ENCODE data around the gene AGGF1. TPM values are rescaled to one million over a fixed set of nuclear protein-coding genes. Genes with fewer than 3 reads are reported as not detected.
"Not testable (repeated sequence)": the region's sequence is repeated elsewhere in the genome, so short reads cannot be mapped to it uniquely, and the experiment has no call there.

AGGF1 gene
- polyA plus RNA-seq, 1 donor: 26.8 TPM

DNA sequence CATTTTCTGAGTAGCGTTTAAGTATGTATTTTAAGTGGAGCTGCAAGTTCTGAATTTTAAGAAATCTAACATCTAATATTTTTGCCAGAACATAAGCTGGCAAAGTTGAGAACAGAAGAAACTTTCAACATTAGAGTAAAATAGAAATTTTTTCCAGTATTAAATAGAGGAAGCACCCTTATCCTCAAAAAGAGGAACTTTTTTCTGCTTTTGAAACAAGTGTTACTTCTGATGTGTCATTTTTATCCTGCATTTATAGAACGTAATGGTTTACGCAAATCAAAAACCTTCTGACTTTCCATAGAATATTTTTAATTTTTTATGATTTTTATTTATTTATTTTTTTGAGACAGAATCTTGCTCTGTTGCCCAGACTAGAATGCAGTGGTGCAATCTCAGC is 35.1 kb downstream of the AGGF1 start:
- Histone ChIP-seq H3K9me3 (ENCODE audit: control insufficient read depth, low read depth, low read length) (no peaks in the 10 kb centered on the region), H3K36me3 (ENCODE audit: control insufficient read depth, insufficient read depth, low read length) (peaks cover 32% of the 10 kb centered on the region), H3K4me1 (ENCODE audit: control insufficient read depth, insufficient read depth, low read length) (peaks cover 12% of the 10 kb centered on the region), H3K27ac (ENCODE audit: low read length) (no peak overlapping the region), H3K27me3 (ENCODE audit: control insufficient read depth, insufficient read depth, low read length) (no peaks in the 10 kb centered on the region), H3K4me3 (ENCODE audit: low read length) (no peak overlapping the region)
- DNase-seq: no peak
- WGBS (ENCODE audit: insufficient coverage, low lambda C conversion rate): 88% methylated on average over 3 of the region's 3 CpGs

GRCh38 chr5:77066184-77066583 is 36.0 kb downstream of the AGGF1 start:
- WGBS (ENCODE audit: insufficient coverage, low lambda C conversion rate): no CpG with 5 or more reads among the region's 1 CpG
- DNase-seq: no peak
- no peaks in the 10 kb centered on the region for H3K27me3 ChIP-seq (ENCODE audit: control insufficient read depth, insufficient read depth, low read length)
- peaks cover 32% of the 10 kb centered on the region for H3K36me3 ChIP-seq (ENCODE audit: control insufficient read depth, insufficient read depth, low read length)
- H3K4me1 ChIP-seq (ENCODE audit: control insufficient read depth, insufficient read depth, low read length): peaks cover 12% of the 10 kb centered on the region
- no peak overlapping the region for H3K4me3 ChIP-seq (ENCODE audit: low read length)
- H3K9me3 ChIP-seq (ENCODE audit: control insufficient read depth, low read depth, low read length): no peaks in the 10 kb centered on the region
- no peak overlapping the region for H3K27ac ChIP-seq (ENCODE audit: low read length)

DNA sequence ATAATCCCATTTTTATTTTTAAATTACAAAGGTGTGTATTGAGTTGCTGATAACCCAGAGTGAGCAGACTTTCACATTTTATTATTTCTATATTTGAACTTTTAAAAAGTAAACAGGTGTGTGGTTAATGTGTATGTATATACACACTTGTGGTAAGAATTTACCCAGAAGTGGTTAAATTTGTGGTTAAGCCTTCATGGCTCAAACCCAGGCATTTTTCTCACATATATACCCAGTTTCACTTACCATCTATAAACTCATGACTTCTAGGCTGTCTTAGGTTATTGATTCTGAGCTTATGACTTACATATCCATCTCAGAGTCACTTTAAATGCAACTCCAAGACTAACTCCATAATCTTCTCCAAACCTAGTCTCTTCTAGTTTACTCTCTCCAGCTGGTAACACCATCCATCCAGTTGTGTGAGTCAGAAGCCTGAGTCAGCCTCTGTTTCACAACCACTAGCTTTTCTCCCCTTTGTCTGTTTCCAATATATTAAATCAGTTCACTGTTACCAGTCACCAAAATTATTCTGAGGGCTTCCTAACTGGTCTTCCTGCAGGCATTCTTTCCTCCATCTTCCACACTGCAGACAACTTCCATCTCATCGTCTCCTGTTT is 36.7 kb downstream of the AGGF1 start:
- no peak for DNase-seq
- Histone ChIP-seq H3K9me3 (ENCODE audit: control insufficient read depth, low read depth, low read length) (no peaks in the 10 kb centered on the region), H3K27ac (ENCODE audit: low read length) (no peak overlapping the region), H3K27me3 (ENCODE audit: control insufficient read depth, insufficient read depth, low read length) (no peaks in the 10 kb centered on the region), H3K36me3 (ENCODE audit: control insufficient read depth, insufficient read depth, low read length) (peaks cover 25% of the 10 kb centered on the region), H3K4me1 (ENCODE audit: control insufficient read depth, insufficient read depth, low read length) (peaks cover 11% of the 10 kb centered on the region), H3K4me3 (ENCODE audit: low read length) (no peak overlapping the region)
- whole genome bisulfite sequencing (ENCODE audit: insufficient coverage, low lambda C conversion rate): 67% methylated on average over 1 of the region's 1 CpG

- H3K36me3 ChIP-seq (ENCODE audit: control insufficient read depth, insufficient read depth, low read length): peaks cover 7% of the 10 kb centered on the region
- H3K9me3 ChIP-seq (ENCODE audit: control insufficient read depth, low read depth, low read length): no peaks in the 10 kb centered on the region
- no peaks in the 10 kb centered on the region for H3K27me3 ChIP-seq (ENCODE audit: control insufficient read depth, insufficient read depth, low read length)
- no peak for DNase-seq
- WGBS (ENCODE audit: insufficient coverage, low lambda C conversion rate): no CpG with 5 or more reads among the region's 2 CpGs
- H3K4me3 ChIP-seq (ENCODE audit: low read length): no peak overlapping the region
- H3K4me1 ChIP-seq (ENCODE audit: control insufficient read depth, insufficient read depth, low read length): no peaks in the 10 kb centered on the region
- H3K27ac ChIP-seq (ENCODE audit: low read length): no peak overlapping the region
Measured at GRCh38 chr5:77073667-77074066, 43.5 kb downstream of the AGGF1 start.

DNA sequence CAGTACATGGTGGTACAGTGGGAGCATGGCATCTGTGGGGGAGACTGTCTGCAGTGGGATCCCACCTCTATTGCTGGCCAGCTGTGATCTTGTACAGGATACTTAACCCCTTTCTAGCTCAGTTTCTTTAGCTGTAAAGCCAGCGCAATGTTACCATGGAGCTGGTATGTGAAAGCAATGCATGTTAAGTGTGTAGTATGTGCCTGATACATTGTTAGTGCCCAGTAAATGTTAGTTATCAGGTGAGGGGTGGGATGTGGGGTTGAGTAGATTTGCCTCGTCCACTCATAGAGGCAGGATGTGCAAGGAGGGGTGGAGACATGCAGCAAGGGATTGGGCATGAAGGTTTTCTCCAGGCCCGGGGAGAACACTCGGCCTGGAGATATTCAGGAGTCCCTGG is 44.5 kb downstream of the AGGF1 start:
- Histone ChIP-seq H3K4me3 (ENCODE audit: low read length) (no peak overlapping the region), H3K9me3 (ENCODE audit: control insufficient read depth, low read depth, low read length) (no peaks in the 10 kb centered on the region), H3K4me1 (ENCODE audit: control insufficient read depth, insufficient read depth, low read length) (no peaks in the 10 kb centered on the region), H3K36me3 (ENCODE audit: control insufficient read depth, insufficient read depth, low read length) (peaks cover 7% of the 10 kb centered on the region), H3K27ac (ENCODE audit: low read length) (no peak overlapping the region), H3K27me3 (ENCODE audit: control insufficient read depth, insufficient read depth, low read length) (no peaks in the 10 kb centered on the region)
- DNase-seq: no peak
- WGBS (ENCODE audit: insufficient coverage, low lambda C conversion rate): no CpG with 5 or more reads among the region's 4 CpGs

- H3K27me3 ChIP-seq (ENCODE audit: control insufficient read depth, insufficient read depth, low read length): no peaks in the 10 kb centered on the region
- H3K36me3 ChIP-seq (ENCODE audit: control insufficient read depth, insufficient read depth, low read length): peaks cover 10% of the 10 kb centered on the region
- peak overlapping the region; percentile 29 for H3K4me3 ChIP-seq (ENCODE audit: low read length)
- no peaks in the 10 kb centered on the region for H3K9me3 ChIP-seq (ENCODE audit: control insufficient read depth, low read depth, low read length)
- no CpG with 5 or more reads among the region's 105 CpGs for whole genome bisulfite sequencing (ENCODE audit: insufficient coverage, low lambda C conversion rate)
- DNase-seq: peak; percentile 48 to 75
- H3K27ac ChIP-seq (ENCODE audit: low read length): no peak overlapping the region
- no peaks in the 10 kb centered on the region for H3K4me1 ChIP-seq (ENCODE audit: control insufficient read depth, insufficient read depth, low read length)
Measured at GRCh38 chr5:77076961-77077828, 47.0 kb downstream of the AGGF1 start.

DNA sequence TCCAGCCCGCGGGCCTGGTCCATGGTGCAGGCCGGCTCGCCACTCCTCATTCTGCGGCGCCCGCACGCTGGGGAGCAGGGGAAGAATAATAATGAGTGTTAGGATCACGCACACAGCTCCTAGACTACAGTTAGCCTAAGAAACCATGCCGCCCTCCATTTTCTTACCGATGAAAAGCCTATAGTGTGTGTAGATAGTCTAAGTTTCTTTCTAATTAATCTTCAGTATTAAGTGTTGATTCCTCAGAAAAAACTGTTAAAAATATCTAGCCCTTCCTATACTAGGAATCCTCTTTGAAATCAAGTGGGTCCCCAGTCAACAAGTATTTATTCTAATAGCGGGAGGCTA is 47.6 kb downstream of the AGGF1 start:
- Histone ChIP-seq H3K4me3 (ENCODE audit: low read length) (no peak overlapping the region), H3K27me3 (ENCODE audit: control insufficient read depth, insufficient read depth, low read length) (no peaks in the 10 kb centered on the region), H3K27ac (ENCODE audit: low read length) (no peak overlapping the region), H3K9me3 (ENCODE audit: control insufficient read depth, low read depth, low read length) (no peaks in the 10 kb centered on the region), H3K4me1 (ENCODE audit: control insufficient read depth, insufficient read depth, low read length) (no peaks in the 10 kb centered on the region), H3K36me3 (ENCODE audit: control insufficient read depth, insufficient read depth, low read length) (peaks cover 13% of the 10 kb centered on the region)
- WGBS (ENCODE audit: insufficient coverage, low lambda C conversion rate): no CpG with 5 or more reads among the region's 12 CpGs
- no peak for DNase-seq

GRCh38 chr5:77080479-77080878 is 50.3 kb downstream of the AGGF1 start:
- no CpG with 5 or more reads among the region's 11 CpGs for WGBS (ENCODE audit: insufficient coverage, low lambda C conversion rate)
- not testable (repeated sequence) for H3K27ac ChIP-seq (ENCODE audit: low read length); H3K9me3 ChIP-seq (ENCODE audit: control insufficient read depth, low read depth, low read length); DNase-seq; H3K4me1 ChIP-seq (ENCODE audit: control insufficient read depth, insufficient read depth, low read length); H3K27me3 ChIP-seq (ENCODE audit: control insufficient read depth, insufficient read depth, low read length); H3K4me3 ChIP-seq (ENCODE audit: low read length)
- peaks cover 19% of the 10 kb centered on the region for H3K36me3 ChIP-seq (ENCODE audit: control insufficient read depth, insufficient read depth, low read length)

- no peaks in the 10 kb centered on the region for H3K27me3 ChIP-seq (ENCODE audit: control insufficient read depth, insufficient read depth, low read length)
- peaks cover 19% of the 10 kb centered on the region for H3K36me3 ChIP-seq (ENCODE audit: control insufficient read depth, insufficient read depth, low read length)
- 86% methylated on average over 3 of the region's 5 CpGs for WGBS (ENCODE audit: insufficient coverage, low lambda C conversion rate)
- H3K27ac ChIP-seq (ENCODE audit: low read length): no peak overlapping the region
- H3K4me3 ChIP-seq (ENCODE audit: low read length): no peak overlapping the region
- H3K4me1 ChIP-seq (ENCODE audit: control insufficient read depth, insufficient read depth, low read length): no peaks in the 10 kb centered on the region
- no peak for DNase-seq
- H3K9me3 ChIP-seq (ENCODE audit: control insufficient read depth, low read depth, low read length): no peaks in the 10 kb centered on the region
Measured at GRCh38 chr5:77080905-77081304, 50.7 kb downstream of the AGGF1 start.

DNA sequence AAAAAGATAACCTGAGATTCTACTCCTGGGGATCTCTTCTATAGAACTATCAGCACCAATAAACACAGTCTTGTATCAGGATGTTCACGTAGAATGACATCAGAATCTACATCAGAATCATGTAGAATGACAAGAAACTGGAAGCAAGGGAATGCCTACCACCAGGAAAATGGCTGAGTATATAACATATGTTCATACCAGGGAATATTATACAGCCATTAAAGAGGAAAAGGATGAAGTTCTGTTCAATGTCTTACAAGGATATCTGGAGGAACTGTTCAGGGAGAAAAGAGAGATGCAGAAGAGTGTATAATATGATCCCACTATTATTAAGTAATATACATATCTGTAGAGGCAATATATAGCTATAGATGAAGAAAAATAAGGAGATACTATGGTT is 52.1 kb downstream of the AGGF1 start:
- Histone ChIP-seq H3K4me1 (ENCODE audit: control insufficient read depth, insufficient read depth, low read length) (no peaks in the 10 kb centered on the region), H3K9me3 (ENCODE audit: control insufficient read depth, low read depth, low read length) (no peaks in the 10 kb centered on the region), H3K27ac (ENCODE audit: low read length) (no peak overlapping the region), H3K36me3 (ENCODE audit: control insufficient read depth, insufficient read depth, low read length) (peaks cover 16% of the 10 kb centered on the region), H3K27me3 (ENCODE audit: control insufficient read depth, insufficient read depth, low read length) (no peaks in the 10 kb centered on the region), H3K4me3 (ENCODE audit: low read length) (no peak overlapping the region)
- no peak for DNase-seq
- WGBS (ENCODE audit: insufficient coverage, low lambda C conversion rate): 67% methylated on average over 1 of the region's 1 CpG

DNA sequence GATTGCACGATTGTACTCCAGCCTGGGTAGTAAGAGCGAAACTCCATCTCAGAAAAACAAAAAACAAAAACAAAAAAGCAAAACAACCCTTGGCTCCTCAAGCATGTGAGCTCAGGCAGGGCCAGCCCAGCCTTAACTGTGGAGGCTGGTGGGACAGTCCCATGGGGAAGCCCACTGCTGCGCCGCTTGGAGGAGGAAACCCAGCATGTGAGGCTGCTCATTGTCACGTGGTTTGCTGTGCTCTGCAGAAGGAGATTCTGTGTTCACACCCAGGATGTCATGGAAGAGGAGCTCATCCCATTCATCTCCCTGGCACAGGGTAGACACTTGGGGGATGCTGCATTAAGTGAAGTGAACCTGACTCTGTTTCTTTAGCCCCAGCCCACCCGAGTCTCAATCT is 52.9 kb downstream of the AGGF1 start:
- peaks cover 16% of the 10 kb centered on the region for H3K36me3 ChIP-seq (ENCODE audit: control insufficient read depth, insufficient read depth, low read length)
- DNase-seq: no peak
- no peaks in the 10 kb centered on the region for H3K27me3 ChIP-seq (ENCODE audit: control insufficient read depth, insufficient read depth, low read length)
- H3K27ac ChIP-seq (ENCODE audit: low read length): no peak overlapping the region
- no peaks in the 10 kb centered on the region for H3K9me3 ChIP-seq (ENCODE audit: control insufficient read depth, low read depth, low read length)
- H3K4me3 ChIP-seq (ENCODE audit: low read length): no peak overlapping the region
- WGBS (ENCODE audit: insufficient coverage, low lambda C conversion rate): 80% methylated on average over 1 of the region's 6 CpGs
- peaks cover 8% of the 10 kb centered on the region for H3K4me1 ChIP-seq (ENCODE audit: control insufficient read depth, insufficient read depth, low read length)

Measured in large intestine (tissue), 3 donors.